Measurements from ENCODE around the gene OLFML2A.

OLFML2A gene

GRCh38 chr9:124779368-124780059 lies 2.6 kb downstream of the OLFML2A start:
- DNase-seq: no peak

- no peak for DNase-seq
Measured at GRCh38 chr9:124780060-124780756, 3.3 kb downstream of the OLFML2A start.

- DNase-seq: no peak
Measured at GRCh38 chr9:124780757-124781151, 3.8 kb downstream of the OLFML2A start.

GRCh38 chr9:124781967-124782660 lies 5.2 kb downstream of the OLFML2A start:
- no peak for DNase-seq

- DNase-seq: no peak
Measured at GRCh38 chr9:124782661-124783574, 6.0 kb downstream of the OLFML2A start.

GRCh38 chr9:124783830-124784229 lies 6.9 kb downstream of the OLFML2A start:
- DNase-seq: no peak

GRCh38 chr9:124784509-124784908 lies 7.6 kb downstream of the OLFML2A start:
- DNase-seq: no peak

- no peak for DNase-seq
Measured at GRCh38 chr9:124786881-124787573, 10.1 kb downstream of the OLFML2A start.

GRCh38 chr9:124788542-124789217 lies 11.7 kb downstream of the OLFML2A start:
- no peak for DNase-seq

- DNase-seq: no peak
Measured at GRCh38 chr9:124789531-124789930, 12.6 kb downstream of the OLFML2A start.

GRCh38 chr9:124790301-124790700 lies 13.4 kb downstream of the OLFML2A start:
- no peak for DNase-seq

- no peak for DNase-seq
Measured at GRCh38 chr9:124790801-124791505, 14.0 kb downstream of the OLFML2A start.

- DNase-seq: no peak
Measured at GRCh38 chr9:124792257-124793014, 15.5 kb downstream of the OLFML2A start.

- DNase-seq: no peak
Measured at GRCh38 chr9:124793015-124793541, 16.1 kb downstream of the OLFML2A start.

- no peak for DNase-seq
Measured at GRCh38 chr9:124794902-124795491, 18.1 kb downstream of the OLFML2A start.

- DNase-seq: no peak
Measured at GRCh38 chr9:124795881-124796431, 19.0 kb downstream of the OLFML2A start.

GRCh38 chr9:124797343-124798103 lies 20.6 kb downstream of the OLFML2A start:
- DNase-seq: no peak
